GM23338 (cell line): ENCODE data around the gene KCMF1. TPM values are rescaled to one million over a fixed set of nuclear protein-coding genes. Genes with fewer than 3 reads are reported as not detected.

Experiments
- ATAC-seq: fragments of 200-7000 bp; cut with Tn5 transposase; 3 replicates; pipeline ENCODE4 v1.9.1; 2020
- DNase-seq: peaks from one replicate; pipeline ENCODE4 v3.0.0-alpha.2; 2015; ENCODE audit warnings: low spot score
- H2AFZ ChIP-seq: fragments of 200-600 bp; sonication (generic); 2 replicates; pipeline ENCODE4 v1.8.0; 2016; ENCODE audit warnings: antibody characterized with exemption, mild to moderate bottlenecking, moderate library complexity
- H3F3A ChIP-seq: fragments of 200-600 bp; sonication (generic); replicated peaks from 2 replicates; pipeline ENCODE4 v1.8.0; 2017; ENCODE audit warnings: antibody characterized with exemption, mixed run types, low read depth
- H3K27ac ChIP-seq: fragments of 200-600 bp; sonication (generic); 2 replicates; pipeline ENCODE4 v1.6.1; 2016; ENCODE audit warnings: low read depth
- H3K27me3 ChIP-seq: fragments of 200-600 bp; sonication (generic); 2 replicates; pipeline ENCODE4 v1.8.0; 2016; ENCODE audit warnings: mild to moderate bottlenecking, mixed run types, moderate library complexity; ENCODE audit not compliant: insufficient read depth
- H3K36me3 ChIP-seq: fragments of 200-600 bp; sonication (generic); 2 replicates; pipeline ENCODE4 v1.8.0; 2016; ENCODE audit warnings: mild to moderate bottlenecking; ENCODE audit not compliant: insufficient read depth
- H3K4me1 ChIP-seq: fragments of 200-600 bp; sonication (generic); 2 replicates; pipeline ENCODE4 v1.8.0; 2016; ENCODE audit warnings: mild to moderate bottlenecking, moderate library complexity; ENCODE audit not compliant: insufficient read depth
- H3K4me2 ChIP-seq: fragments of 200-600 bp; sonication (generic); 2 replicates; pipeline ENCODE4 v1.7.1; 2017; ENCODE audit warnings: mixed run types
- H3K4me3 ChIP-seq: fragments of 200-600 bp; sonication (generic); 2 replicates; pipeline ENCODE4 v1.6.1; 2016; ENCODE audit warnings: mixed run types
- H3K79me2 ChIP-seq: fragments of 200-600 bp; sonication (generic); replicated peaks from 2 replicates; pipeline ENCODE4 v1.8.0; 2017; ENCODE audit warnings: mild to moderate bottlenecking; ENCODE audit not compliant: insufficient read depth
- H3K9me2 ChIP-seq: fragments of 200-600 bp; sonication (generic); 2 replicates; pipeline ENCODE4 v1.8.0; 2017; ENCODE audit not compliant: insufficient read depth
- H4K20me1 ChIP-seq: fragments of 200-600 bp; sonication (generic); replicated peaks from 2 replicates; pipeline ENCODE4 v1.8.0; 2017; ENCODE audit warnings: mild to moderate bottlenecking; ENCODE audit not compliant: insufficient read depth
- H3K27ac Mint-ChIP-seq: 2 replicates; pipeline ENCODE4 v1.8.0; 2020; ENCODE audit warnings: inconsistent platforms, mild to moderate bottlenecking, moderate library complexity, mixed read lengths
- H3K27me3 Mint-ChIP-seq: 3 replicates; pipeline ENCODE4 v1.8.0; 2022; ENCODE audit warnings: low read depth, mild to moderate bottlenecking, moderate library complexity, mixed read lengths, inconsistent platforms; ENCODE audit not compliant: insufficient read depth, poor library complexity
- H3K36me3 Mint-ChIP-seq: 3 replicates; pipeline ENCODE4 v1.8.0; 2021; ENCODE audit warnings: low read depth, mild to moderate bottlenecking, inconsistent platforms, moderate library complexity, mixed read lengths
- H3K4me1 Mint-ChIP-seq: 3 replicates; pipeline ENCODE4 v1.8.0; 2020; ENCODE audit warnings: mild to moderate bottlenecking, inconsistent platforms, mixed read lengths
- H3K4me3 Mint-ChIP-seq: 3 replicates; pipeline ENCODE4 v1.8.0; 2021; ENCODE audit warnings: moderate library complexity, mild to moderate bottlenecking, inconsistent platforms, mixed read lengths
- H3K9me3 Mint-ChIP-seq: 3 replicates; pipeline ENCODE4 v1.8.0; 2020; ENCODE audit warnings: moderate library complexity, mild to moderate bottlenecking, inconsistent platforms, mixed read lengths
- CREB1 ChIP-seq: fragments of 250-450 bp; sonication (Bioruptor Pico); IDR thresholded peaks from 2 replicates; pipeline ENCODE4 v1.5.0; 2020; ENCODE audit warnings: low read depth, mild to moderate bottlenecking, moderate library complexity
- EZH2 ChIP-seq: fragments of 200-600 bp; sonication (generic); IDR thresholded peaks from one replicate; pipeline ENCODE4 v1.8.0; 2017; ENCODE audit warnings: antibody characterized with exemption, mild to moderate bottlenecking, low read depth; ENCODE audit not compliant: unreplicated experiment
- EZH2phosphoT487 ChIP-seq: fragments of 200-600 bp; sonication (generic); IDR thresholded peaks from one replicate; pipeline ENCODE4 v1.8.1; 2018; ENCODE audit warnings: antibody characterized with exemption; ENCODE audit not compliant: unreplicated experiment
- JUNB ChIP-seq: IDR thresholded peaks from one replicate; pipeline ENCODE4 v1.6.1; 2016; ENCODE audit warnings: antibody characterized with exemption; ENCODE audit not compliant: unreplicated experiment
- NANOG ChIP-seq: IDR thresholded peaks from 2 replicates; pipeline ENCODE4 v1.6.1; 2016; ENCODE audit warnings: antibody characterized with exemption, borderline replicate concordance
- POLR2AphosphoS5 ChIP-seq: IDR thresholded peaks from 2 replicates; pipeline ENCODE4 v1.6.1; 2016; ENCODE audit warnings: antibody characterized with exemption, low read depth
- STAT1 ChIP-seq: IDR thresholded peaks from one replicate; pipeline ENCODE4 v1.6.1; 2016; ENCODE audit warnings: antibody characterized with exemption; ENCODE audit not compliant: unreplicated experiment
- ZNF114 ChIP-seq: fragments of 250-450 bp; sonication (Bioruptor Pico); IDR thresholded peaks from 2 replicates; pipeline ENCODE4 v1.5.0; 2020; ENCODE audit warnings: mild to moderate bottlenecking, moderate library complexity
- ZNF331 ChIP-seq: fragments of 250-450 bp; sonication (Bioruptor Pico); IDR thresholded peaks from 2 replicates; pipeline ENCODE4 v1.5.0; 2020; ENCODE audit warnings: low read depth, mild to moderate bottlenecking, moderate library complexity
- polyA plus RNA-seq: library from polyadenylated mRNA; unstranded; fragments of >200 nt; fragmentation: Nextera tagmentation; extraction: Ambion mirVana; gene quantifications from 2 replicates; pipeline ENCODE4 v1.2.1, GENCODE V29; 2016
- total RNA-seq: library from RNA; depleted of rRNA; stranded (reverse); fragments of >200 nt; shearing (Covaris generic); gene quantifications from 2 replicates; pipeline ENCODE4 v1.2.3, GENCODE V29; 2014
- TF ChIP-seq, protein P1 (sequence below): fragments of 250-450 bp; sonication (Bioruptor Pico); IDR thresholded peaks from 2 replicates; pipeline ENCODE4 v1.5.0; 2020; ENCODE audit warnings: mild to moderate bottlenecking, moderate library complexity
- TF ChIP-seq, protein P2 (sequence below), 2 experiments: fragments of 200-600 bp in 1 of 2; sonication (generic) in 1 of 2; conservative IDR thresholded peaks; 2 replicates each; pipeline versions ENCODE4 v1.5.1 to v1.6.1; 2016 to 2017; ENCODE audit warnings: antibody characterized with exemption in 2 of 2, low read depth in 2 of 2, mild to moderate bottlenecking in 2 of 2, moderate library complexity in 1 of 2
- TF ChIP-seq, protein P3 (sequence below): IDR thresholded peaks from 2 replicates; pipeline ENCODE4 v1.6.1; 2016; ENCODE audit warnings: antibody characterized with exemption

Gene KCMF1
- total and polyA plus RNA-seq, 2 experiments from 2014 or later, result 29.3 to 120 TPM

DNA sequence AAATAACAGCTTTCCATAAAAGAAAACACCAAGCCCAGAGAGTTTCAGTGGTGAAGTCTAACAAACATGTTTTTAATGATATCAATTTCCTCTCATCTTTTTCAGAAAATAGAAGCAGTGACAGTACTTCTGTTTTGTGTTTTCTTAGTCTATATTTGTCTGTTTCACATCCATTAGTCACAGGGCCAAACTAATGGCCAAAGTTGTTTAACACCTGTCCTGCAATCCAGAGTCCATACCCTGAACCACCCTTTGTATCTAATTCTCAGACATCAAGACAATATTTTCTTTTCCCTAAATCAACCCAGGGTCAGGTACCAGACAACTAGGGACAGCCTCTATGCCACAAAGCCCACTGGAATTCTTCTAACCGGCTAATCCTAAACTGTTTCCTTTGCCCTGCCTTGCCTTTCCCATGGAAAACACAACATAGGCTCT is 39.6 kb upstream of the KCMF1 start:
- no peak for ATAC-seq
- H3K4me3 ChIP-seq, result no peak overlapping the region
- no peaks in the 10 kb centered on the region for H4K20me1 ChIP-seq
- Mint-ChIP-seq H3K9me3 (no peaks in the 10 kb centered on the region; the same call in 2 of the 3 replicates), H3K27ac (no peak overlapping the region), H3K36me3 (no peaks in the 10 kb centered on the region), H3K27me3 (peaks cover 8% of the 10 kb centered on the region), H3K4me3 (no peak overlapping the region), H3K4me1 (peaks cover 11% of the 10 kb centered on the region)
- DNase-seq, result no peak
- no peak overlapping the region for H2AFZ ChIP-seq
- no peak overlapping the region for H3K4me2 ChIP-seq
- H3K9me2 ChIP-seq, result no peaks in the 10 kb centered on the region
- peaks cover 3% of the 10 kb centered on the region; the same call in 1 of the 2 replicates for H3K27me3 ChIP-seq
- no peak overlapping the region for H3K27ac ChIP-seq
- H3F3A ChIP-seq, result peaks cover 4% of the 10 kb centered on the region; the same call in 1 of the 2 replicates
- peaks cover 3% of the 10 kb centered on the region; the same call in 1 of the 2 replicates for H3K4me1 ChIP-seq
- TF ChIP-seq ZNF331 (CRISPR knock-in tag) (no peak), ZNF114 (CRISPR knock-in tag) (no peak)
- H3K36me3 ChIP-seq, result no peaks in the 10 kb centered on the region
- no peaks in the 10 kb centered on the region for H3K79me2 ChIP-seq

DNA sequence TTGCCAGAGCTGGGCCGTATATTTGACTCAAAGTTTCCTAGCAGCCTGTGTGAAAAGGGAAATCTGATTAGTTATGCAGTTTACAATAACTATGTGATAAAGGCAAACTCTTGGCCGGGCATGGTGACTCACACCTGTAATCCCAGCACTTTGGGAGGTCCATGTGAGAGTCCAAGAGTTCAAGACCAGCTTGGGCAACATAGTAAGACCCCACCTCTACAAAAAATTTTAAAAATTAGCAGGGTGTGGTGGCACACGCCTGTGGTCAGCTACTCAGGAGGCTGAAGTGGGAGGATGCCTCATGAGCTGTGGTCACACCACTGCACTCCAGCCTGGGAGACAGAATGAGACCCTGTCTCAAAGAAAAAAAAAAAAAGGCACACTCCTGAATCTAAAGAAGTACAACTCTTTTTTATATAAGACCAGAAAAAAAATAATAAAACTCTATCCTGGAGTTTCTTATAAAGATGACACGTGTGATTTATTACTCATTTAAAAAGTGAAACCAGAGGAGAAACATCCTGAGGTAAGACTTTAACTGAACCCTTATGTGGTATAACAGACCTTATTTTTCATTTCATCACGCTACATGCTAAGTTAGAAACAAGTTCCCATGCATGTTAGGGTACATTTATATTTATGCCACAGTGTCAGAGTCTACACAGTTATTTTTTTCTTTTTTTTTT is 32.6 kb upstream of the KCMF1 start:
- H2AFZ ChIP-seq, result no peak overlapping the region
- H3K36me3 Mint-ChIP-seq, result no peaks in the 10 kb centered on the region
- no peaks in the 10 kb centered on the region; the same call in 1 of the 2 replicates for H4K20me1 ChIP-seq
- peaks cover 24% of the 10 kb centered on the region for H3K4me1 Mint-ChIP-seq
- H3K9me3 Mint-ChIP-seq, result no peaks in the 10 kb centered on the region
- peaks cover 19% of the 10 kb centered on the region for H3K4me1 ChIP-seq
- H3K36me3 ChIP-seq, result no peaks in the 10 kb centered on the region
- DNase-seq, result no peak
- no peak overlapping the region for H3K4me2 ChIP-seq
- H3K27ac ChIP-seq, result no peak overlapping the region
- H3K27ac Mint-ChIP-seq, result no peak overlapping the region
- ATAC-seq, result no peak
- no peaks in the 10 kb centered on the region for H3F3A ChIP-seq
- peaks cover 15% of the 10 kb centered on the region for H3K27me3 Mint-ChIP-seq
- no peaks in the 10 kb centered on the region for H3K27me3 ChIP-seq
- no peak overlapping the region for H3K4me3 ChIP-seq
- no peaks in the 10 kb centered on the region for H3K9me2 ChIP-seq
- no peaks in the 10 kb centered on the region for H3K79me2 ChIP-seq
- no peak overlapping the region for H3K4me3 Mint-ChIP-seq
- TF ChIP-seq STAT1, result no peak
- no peak for TF ChIP-seq JUNB
- no peak for TF ChIP-seq NANOG
- TF ChIP-seq, protein P1, sequence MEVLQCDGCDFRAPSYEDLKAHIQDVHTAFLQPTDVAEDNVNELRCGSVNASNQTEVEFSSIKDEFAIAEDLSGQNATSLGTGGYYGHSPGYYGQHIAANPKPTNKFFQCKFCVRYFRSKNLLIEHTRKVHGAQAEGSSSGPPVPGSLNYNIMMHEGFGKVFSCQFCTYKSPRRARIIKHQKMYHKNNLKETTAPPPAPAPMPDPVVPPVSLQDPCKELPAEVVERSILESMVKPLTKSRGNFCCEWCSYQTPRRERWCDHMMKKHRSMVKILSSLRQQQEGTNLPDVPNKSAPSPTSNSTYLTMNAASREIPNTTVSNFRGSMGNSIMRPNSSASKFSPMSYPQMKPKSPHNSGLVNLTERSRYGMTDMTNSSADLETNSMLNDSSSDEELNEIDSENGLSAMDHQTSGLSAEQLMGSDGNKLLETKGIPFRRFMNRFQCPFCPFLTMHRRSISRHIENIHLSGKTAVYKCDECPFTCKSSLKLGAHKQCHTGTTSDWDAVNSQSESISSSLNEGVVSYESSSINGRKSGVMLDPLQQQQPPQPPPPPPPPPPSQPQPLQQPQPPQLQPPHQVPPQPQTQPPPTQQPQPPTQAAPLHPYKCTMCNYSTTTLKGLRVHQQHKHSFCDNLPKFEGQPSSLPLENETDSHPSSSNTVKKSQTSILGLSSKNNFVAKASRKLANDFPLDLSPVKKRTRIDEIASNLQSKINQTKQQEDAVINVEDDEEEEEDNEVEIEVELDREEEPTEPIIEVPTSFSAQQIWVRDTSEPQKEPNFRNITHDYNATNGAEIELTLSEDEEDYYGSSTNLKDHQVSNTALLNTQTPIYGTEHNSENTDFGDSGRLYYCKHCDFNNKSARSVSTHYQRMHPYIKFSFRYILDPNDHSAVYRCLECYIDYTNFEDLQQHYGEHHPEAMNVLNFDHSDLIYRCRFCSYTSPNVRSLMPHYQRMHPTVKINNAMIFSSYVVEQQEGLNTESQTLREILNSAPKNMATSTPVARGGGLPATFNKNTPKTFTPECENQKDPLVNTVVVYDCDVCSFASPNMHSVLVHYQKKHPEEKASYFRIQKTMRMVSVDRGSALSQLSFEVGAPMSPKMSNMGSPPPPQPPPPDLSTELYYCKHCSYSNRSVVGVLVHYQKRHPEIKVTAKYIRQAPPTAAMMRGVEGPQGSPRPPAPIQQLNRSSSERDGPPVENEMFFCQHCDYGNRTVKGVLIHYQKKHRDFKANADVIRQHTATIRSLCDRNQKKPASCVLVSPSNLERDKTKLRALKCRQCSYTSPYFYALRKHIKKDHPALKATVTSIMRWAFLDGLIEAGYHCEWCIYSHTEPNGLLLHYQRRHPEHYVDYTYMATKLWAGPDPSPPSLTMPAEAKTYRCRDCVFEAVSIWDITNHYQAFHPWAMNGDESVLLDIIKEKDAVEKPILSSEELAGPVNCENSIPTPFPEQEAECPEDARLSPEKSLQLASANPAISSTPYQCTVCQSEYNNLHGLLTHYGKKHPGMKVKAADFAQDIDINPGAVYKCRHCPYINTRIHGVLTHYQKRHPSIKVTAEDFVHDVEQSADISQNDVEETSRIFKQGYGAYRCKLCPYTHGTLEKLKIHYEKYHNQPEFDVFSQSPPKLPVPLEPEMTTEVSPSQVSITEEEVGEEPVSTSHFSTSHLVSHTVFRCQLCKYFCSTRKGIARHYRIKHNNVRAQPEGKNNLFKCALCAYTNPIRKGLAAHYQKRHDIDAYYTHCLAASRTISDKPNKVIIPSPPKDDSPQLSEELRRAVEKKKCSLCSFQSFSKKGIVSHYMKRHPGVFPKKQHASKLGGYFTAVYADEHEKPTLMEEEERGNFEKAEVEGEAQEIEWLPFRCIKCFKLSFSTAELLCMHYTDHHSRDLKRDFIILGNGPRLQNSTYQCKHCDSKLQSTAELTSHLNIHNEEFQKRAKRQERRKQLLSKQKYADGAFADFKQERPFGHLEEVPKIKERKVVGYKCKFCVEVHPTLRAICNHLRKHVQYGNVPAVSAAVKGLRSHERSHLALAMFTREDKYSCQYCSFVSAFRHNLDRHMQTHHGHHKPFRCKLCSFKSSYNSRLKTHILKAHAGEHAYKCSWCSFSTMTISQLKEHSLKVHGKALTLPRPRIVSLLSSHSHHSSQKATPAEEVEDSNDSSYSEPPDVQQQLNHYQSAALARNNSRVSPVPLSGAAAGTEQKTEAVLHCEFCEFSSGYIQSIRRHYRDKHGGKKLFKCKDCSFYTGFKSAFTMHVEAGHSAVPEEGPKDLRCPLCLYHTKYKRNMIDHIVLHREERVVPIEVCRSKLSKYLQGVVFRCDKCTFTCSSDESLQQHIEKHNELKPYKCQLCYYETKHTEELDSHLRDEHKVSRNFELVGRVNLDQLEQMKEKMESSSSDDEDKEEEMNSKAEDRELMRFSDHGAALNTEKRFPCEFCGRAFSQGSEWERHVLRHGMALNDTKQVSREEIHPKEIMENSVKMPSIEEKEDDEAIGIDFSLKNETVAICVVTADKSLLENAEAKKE (CRISPR knock-in tag), result no peak
- TF ChIP-seq, protein P2, sequence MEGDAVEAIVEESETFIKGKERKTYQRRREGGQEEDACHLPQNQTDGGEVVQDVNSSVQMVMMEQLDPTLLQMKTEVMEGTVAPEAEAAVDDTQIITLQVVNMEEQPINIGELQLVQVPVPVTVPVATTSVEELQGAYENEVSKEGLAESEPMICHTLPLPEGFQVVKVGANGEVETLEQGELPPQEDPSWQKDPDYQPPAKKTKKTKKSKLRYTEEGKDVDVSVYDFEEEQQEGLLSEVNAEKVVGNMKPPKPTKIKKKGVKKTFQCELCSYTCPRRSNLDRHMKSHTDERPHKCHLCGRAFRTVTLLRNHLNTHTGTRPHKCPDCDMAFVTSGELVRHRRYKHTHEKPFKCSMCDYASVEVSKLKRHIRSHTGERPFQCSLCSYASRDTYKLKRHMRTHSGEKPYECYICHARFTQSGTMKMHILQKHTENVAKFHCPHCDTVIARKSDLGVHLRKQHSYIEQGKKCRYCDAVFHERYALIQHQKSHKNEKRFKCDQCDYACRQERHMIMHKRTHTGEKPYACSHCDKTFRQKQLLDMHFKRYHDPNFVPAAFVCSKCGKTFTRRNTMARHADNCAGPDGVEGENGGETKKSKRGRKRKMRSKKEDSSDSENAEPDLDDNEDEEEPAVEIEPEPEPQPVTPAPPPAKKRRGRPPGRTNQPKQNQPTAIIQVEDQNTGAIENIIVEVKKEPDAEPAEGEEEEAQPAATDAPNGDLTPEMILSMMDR (conservative IDR thresholded peaks at IDR 0.05; ENCODE audit: low read depth in 2 of 2), result no peak
- TF ChIP-seq CREB1 (CRISPR knock-in tag), result no peak
- no peak for TF ChIP-seq POLR2AphosphoS5
- no peak for TF ChIP-seq ZNF331 (CRISPR knock-in tag)
- no peak for TF ChIP-seq EZH2phosphoT487
- TF ChIP-seq EZH2, result no peak
- TF ChIP-seq, protein P3, sequence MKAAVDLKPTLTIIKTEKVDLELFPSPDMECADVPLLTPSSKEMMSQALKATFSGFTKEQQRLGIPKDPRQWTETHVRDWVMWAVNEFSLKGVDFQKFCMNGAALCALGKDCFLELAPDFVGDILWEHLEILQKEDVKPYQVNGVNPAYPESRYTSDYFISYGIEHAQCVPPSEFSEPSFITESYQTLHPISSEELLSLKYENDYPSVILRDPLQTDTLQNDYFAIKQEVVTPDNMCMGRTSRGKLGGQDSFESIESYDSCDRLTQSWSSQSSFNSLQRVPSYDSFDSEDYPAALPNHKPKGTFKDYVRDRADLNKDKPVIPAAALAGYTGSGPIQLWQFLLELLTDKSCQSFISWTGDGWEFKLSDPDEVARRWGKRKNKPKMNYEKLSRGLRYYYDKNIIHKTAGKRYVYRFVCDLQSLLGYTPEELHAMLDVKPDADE, result no peak
- TF ChIP-seq ZNF114 (CRISPR knock-in tag), result no peak
